ENCODE data around the gene OR7D2.

OR7D2 gene

GRCh38 chr19:9156304-9156703 lies 22.5 kb upstream of the OR7D2 start:
- Histone ChIP-seq H3K79me2 (ENCODE audit: low read length) (peaks cover 50% of the 10 kb centered on the region), H4K20me1 (ENCODE audit: insufficient read depth, low read length) (no peaks in the 10 kb centered on the region), H3K9me3 (replicated peaks; ENCODE audit: insufficient read depth, low read length) (no peaks in the 10 kb centered on the region; the same call in 1 of the 2 replicates)

DNA sequence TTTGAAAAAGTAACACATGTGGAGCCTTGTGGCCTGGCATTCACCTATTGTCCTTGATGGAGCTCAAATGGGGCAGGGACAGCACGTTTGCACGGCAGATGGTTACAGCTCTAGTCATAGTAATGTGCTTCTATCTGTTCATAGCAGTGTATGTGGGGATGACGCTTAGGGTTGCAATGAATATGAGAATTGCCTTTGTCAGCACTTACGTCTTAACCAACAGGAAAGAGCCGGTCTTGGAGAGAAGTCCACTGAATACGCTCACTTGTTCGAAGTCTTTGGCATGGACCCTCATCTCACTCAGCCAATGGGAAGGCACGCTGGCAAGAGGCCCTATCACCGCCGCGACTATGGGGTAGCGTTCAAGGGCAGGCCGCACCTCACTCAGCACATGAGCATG lies 18.9 kb upstream of the OR7D2 start:
- Histone ChIP-seq H3K27me3 (replicated peaks; ENCODE audit: insufficient read depth, low read length) (no peaks in the 10 kb centered on the region), H3K9me3 (replicated peaks; ENCODE audit: insufficient read depth, low read length) (no peaks in the 10 kb centered on the region), H3K79me2 (ENCODE audit: low read length) (peaks cover 15% of the 10 kb centered on the region), H2AFZ (ENCODE audit: low read length) (no peak overlapping the region), H3K9ac (ENCODE audit: low read length) (no peak overlapping the region), H3F3A (ENCODE audit: insufficient read depth, low read length) (no peaks in the 10 kb centered on the region), H3K36me3 (replicated peaks; ENCODE audit: insufficient read depth, low read length) (peaks cover 74% of the 10 kb centered on the region), H3K4me3 (ENCODE audit: low read length) (no peak overlapping the region), H3K9me2 (replicated peaks; ENCODE audit: insufficient read depth, low read length) (no peaks in the 10 kb centered on the region), H3K4me2 (ENCODE audit: low read depth, low read length) (no peak overlapping the region), H3K4me1 (ENCODE audit: low read length) (no peaks in the 10 kb centered on the region), H4K20me1 (ENCODE audit: insufficient read depth, low read length) (no peaks in the 10 kb centered on the region), H3K27ac (ENCODE audit: low read length) (no peak overlapping the region)
- no peak for TF ChIP-seq EZH2phosphoT487 (IDR thresholded peaks at IDR 0.05; ENCODE audit: low read length)
- TF ChIP-seq, protein P1, sequence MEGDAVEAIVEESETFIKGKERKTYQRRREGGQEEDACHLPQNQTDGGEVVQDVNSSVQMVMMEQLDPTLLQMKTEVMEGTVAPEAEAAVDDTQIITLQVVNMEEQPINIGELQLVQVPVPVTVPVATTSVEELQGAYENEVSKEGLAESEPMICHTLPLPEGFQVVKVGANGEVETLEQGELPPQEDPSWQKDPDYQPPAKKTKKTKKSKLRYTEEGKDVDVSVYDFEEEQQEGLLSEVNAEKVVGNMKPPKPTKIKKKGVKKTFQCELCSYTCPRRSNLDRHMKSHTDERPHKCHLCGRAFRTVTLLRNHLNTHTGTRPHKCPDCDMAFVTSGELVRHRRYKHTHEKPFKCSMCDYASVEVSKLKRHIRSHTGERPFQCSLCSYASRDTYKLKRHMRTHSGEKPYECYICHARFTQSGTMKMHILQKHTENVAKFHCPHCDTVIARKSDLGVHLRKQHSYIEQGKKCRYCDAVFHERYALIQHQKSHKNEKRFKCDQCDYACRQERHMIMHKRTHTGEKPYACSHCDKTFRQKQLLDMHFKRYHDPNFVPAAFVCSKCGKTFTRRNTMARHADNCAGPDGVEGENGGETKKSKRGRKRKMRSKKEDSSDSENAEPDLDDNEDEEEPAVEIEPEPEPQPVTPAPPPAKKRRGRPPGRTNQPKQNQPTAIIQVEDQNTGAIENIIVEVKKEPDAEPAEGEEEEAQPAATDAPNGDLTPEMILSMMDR (IDR thresholded peaks at IDR 0.05; ENCODE audit: low read length) = no peak
- no peak for TF ChIP-seq EZH2 (optimal IDR thresholded peaks at IDR 0.05; ENCODE audit: low read depth, low read length)
- no peak for DNase-seq

More at GRCh38 chr19:9156304-9156703, 22.5 kb upstream of the OR7D2 start:
- no peak for DNase-seq
- Histone ChIP-seq H3F3A (ENCODE audit: insufficient read depth, low read length) (no peaks in the 10 kb centered on the region), H3K9ac (ENCODE audit: low read length) (no peak overlapping the region), H3K27ac (ENCODE audit: low read length) (no peak overlapping the region), H3K9me2 (replicated peaks; ENCODE audit: insufficient read depth, low read length) (no peaks in the 10 kb centered on the region), H3K36me3 (replicated peaks; ENCODE audit: insufficient read depth, low read length) (peaks cover 61% of the 10 kb centered on the region), H3K4me3 (ENCODE audit: low read length) (no peak overlapping the region), H3K4me2 (ENCODE audit: low read depth, low read length) (no peak overlapping the region), H3K4me1 (ENCODE audit: low read length) (no peaks in the 10 kb centered on the region), H2AFZ (ENCODE audit: low read length) (no peak overlapping the region), H3K27me3 (replicated peaks; ENCODE audit: insufficient read depth, low read length) (no peaks in the 10 kb centered on the region)
- TF ChIP-seq EZH2 (optimal IDR thresholded peaks at IDR 0.05; ENCODE audit: low read depth, low read length) (no peak), EZH2phosphoT487 (IDR thresholded peaks at IDR 0.05; ENCODE audit: low read length) (no peak)
- TF ChIP-seq, protein P1 (IDR thresholded peaks at IDR 0.05; ENCODE audit: low read length) = no peak

DNA sequence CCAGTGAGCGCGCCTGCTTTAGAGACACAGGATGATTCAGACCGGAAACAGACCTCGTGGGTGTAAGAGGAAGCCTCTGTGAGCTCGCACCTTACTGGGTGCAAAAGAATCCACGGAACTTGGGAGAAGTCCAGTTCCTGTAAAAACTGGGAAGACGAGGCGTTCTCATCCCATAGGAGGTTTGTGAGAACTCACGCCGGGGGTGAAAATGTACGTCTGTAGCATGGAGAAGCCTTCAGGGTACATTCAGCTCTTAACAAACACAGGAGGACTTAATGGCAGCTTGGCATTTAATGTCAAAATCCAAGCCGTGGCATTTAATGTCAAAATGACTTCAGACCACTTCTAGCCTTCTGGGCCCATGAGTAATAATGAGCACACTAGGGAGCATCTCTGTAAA lies 17.4 kb upstream of the OR7D2 start:
- Histone ChIP-seq H2AFZ (ENCODE audit: low read length) (no peak overlapping the region), H3F3A (ENCODE audit: insufficient read depth, low read length) (no peaks in the 10 kb centered on the region), H3K36me3 (replicated peaks; ENCODE audit: insufficient read depth, low read length) (peaks cover 61% of the 10 kb centered on the region), H3K27me3 (replicated peaks; ENCODE audit: insufficient read depth, low read length) (no peaks in the 10 kb centered on the region), H4K20me1 (ENCODE audit: insufficient read depth, low read length) (no peaks in the 10 kb centered on the region), H3K79me2 (ENCODE audit: low read length) (0 out of 2 replicates have a peak, but pooled peaks cover 4% of the 10 kb centered on the region), H3K4me1 (ENCODE audit: low read length) (no peaks in the 10 kb centered on the region), H3K9me2 (replicated peaks; ENCODE audit: insufficient read depth, low read length) (no peaks in the 10 kb centered on the region), H3K9me3 (replicated peaks; ENCODE audit: insufficient read depth, low read length) (no peaks in the 10 kb centered on the region), H3K4me3 (ENCODE audit: low read length) (no peak overlapping the region), H3K9ac (ENCODE audit: low read length) (no peak overlapping the region), H3K4me2 (ENCODE audit: low read depth, low read length) (no peak overlapping the region), H3K27ac (ENCODE audit: low read length) (no peak overlapping the region)
- TF ChIP-seq, protein P1 (IDR thresholded peaks at IDR 0.05; ENCODE audit: low read length) = no peak
- TF ChIP-seq EZH2 (optimal IDR thresholded peaks at IDR 0.05; ENCODE audit: low read depth, low read length) (no peak), EZH2phosphoT487 (IDR thresholded peaks at IDR 0.05; ENCODE audit: low read length) (no peak)
- DNase-seq = no peak

Data from MM.1S (cell line).